NCI-H2196 (cell line): Measurements from ENCODE around the gene RAMACL.
A peak's percentile ranks its signal among the peaks of the same experiment; 100 is the strongest.
"Not testable (repeated sequence)": the region's sequence is repeated elsewhere in the genome, so short reads cannot be mapped to it uniquely, and the experiment has no call there.

ENCODE experiments used
- DNase-seq: peaks from one replicate; lab custom pipeline; 2025; ENCODE audit not compliant: unreplicated experiment; lab: John Stamatoyannopoulos, UW

Gene RAMACL

GRCh38 chr6:166586424-166587156 lies at the start of gene RAMACL:
RAMACL (minus strand) TSS chr6:166586678; CDS start chr6:166586477, 201 bp downstream.
- DNase-seq = no peak

- DNase-seq = no peak
These were observed 48.8 kb upstream of the RAMACL start for GRCh38 chr6:166635013-166635970.

DNA sequence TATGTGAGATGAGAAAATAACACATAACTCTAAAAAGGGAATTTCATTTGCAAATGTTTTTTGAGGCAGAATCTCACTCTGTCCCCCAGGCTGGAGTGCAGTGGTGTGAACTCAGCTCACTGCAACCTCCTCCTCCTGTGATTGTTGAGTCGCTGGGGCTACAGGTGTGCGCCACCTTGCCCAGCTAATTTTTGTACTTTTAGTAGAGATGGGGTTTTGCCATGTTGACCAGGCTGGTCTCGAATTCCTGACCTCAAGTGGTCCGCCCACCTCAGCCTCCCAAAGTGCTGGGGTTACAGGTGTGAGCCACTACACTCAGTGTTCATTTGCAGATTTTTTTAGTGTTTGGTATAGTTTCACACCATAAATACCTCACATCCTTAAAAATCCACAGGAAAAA lies 48.1 kb upstream of the RAMACL start:
- not testable (repeated sequence) for DNase-seq

DNA sequence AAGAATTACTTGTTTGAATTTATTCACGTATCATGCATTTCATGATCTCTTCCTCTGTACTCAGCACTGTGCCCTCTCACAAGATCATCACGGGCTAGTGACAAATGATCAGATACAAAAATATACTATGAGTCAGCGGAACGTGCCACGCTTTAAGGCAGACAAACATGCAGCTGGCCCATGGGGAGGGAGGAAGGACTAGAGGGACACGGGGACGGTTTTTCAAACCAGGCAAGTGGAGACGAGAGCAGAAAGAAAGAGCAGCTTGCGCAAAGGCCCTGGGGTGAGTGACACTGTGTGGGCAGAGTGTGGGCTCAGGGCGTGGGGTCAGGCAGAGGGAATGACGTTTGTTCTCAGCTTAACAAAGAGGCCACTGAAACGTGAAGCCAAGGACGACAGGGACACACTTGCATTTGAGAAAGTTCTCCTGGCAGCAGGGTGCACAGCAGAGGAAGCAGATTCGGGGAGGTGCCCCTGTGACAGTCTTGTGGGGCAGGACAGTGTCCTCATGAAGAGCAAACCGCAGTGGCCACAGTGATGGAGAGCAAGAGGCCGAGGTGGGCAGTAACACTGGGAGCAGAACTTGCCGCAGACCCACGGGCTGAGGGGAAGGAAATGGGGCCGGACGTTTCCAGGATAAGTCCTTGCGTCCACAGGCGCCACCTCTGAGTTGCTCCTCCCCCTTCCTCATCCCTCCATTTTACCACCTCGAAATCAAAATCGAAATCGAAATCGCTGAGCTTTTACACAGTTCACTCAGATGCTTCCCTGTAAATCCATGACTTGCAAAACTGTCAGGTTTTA lies 47.5 kb upstream of the RAMACL start:
- DNase-seq = no peak

GRCh38 chr6:166632731-166633130 lies 46.3 kb upstream of the RAMACL start:
- no peak for DNase-seq

DNA sequence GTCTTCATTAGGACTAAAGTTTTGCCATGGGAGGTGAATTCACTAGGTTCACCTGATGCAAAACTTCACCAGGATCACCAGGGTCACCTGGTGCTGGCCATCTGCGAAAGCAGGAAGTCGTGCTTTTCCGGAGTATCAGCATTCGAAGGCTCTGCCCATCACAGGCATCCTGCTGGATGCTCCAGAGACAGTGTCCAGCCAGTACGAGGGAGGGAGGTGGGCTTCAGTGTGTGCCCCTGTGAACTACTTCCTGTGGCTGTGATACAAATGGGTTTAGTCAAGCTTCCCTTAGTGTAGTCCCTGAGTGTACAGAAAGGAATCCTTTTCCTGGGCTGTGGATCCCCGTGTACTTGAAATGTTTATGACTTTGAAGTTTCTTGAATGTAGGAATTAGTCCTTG lies 44.0 kb upstream of the RAMACL start:
- no peak for DNase-seq

- no peak for DNase-seq
These were observed 43.1 kb upstream of the RAMACL start for GRCh38 chr6:166629628-166630027.

DNA sequence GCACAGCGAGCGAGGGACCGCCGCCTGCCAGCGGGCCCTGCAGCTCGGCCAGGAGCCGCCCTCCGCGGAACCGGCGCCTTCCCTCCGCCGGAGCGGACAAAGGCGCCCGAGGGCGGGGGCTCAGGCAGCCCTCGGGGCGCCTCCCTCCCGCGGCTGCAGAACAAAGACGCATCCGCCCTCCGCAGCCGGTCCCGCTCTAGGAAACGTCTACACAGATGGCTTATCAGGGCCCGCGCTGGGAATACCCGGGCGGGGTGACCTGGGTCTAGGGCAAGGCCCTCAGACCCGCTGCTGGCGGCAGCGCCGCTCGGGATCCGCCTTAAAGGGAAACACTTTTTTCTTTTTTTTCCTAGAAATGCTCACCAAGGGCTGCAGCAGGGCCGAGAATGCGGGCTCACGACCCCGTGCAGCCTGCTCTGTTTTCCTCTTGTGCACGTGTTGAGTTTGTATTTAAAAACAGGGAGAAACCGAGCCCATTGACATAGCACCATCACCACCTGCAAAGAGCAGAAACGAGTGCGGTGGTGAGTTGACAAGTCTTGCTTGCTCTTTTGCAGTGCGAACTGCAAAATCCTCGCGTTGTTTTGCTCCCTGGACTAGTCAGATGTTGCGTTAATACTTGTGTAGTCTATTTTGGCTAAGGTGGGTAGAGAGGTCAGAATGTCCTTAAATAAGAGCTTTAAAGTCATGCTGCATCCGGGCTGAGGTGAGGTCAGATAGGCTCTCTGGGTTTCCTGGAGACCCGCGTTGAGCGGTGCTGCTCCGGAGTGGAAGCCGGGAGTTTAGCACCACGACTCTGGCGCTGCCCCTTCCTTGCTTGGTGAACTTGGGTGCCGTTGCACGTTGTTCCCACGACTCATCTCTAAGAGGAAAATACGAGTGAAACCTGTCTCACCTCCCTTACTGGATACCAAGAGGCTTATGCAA lies 41.7 kb upstream of the RAMACL start:
- peak; percentile 29 for DNase-seq

- peak; percentile 87 for DNase-seq
These were observed 40.8 kb upstream of the RAMACL start, which contains the start of gene RPS6KA2 for GRCh38 chr6:166627033-166627874. RPS6KA2 (minus strand) TSS chr6:166627251; CDS start chr6:166627019, 232 bp downstream.

GRCh38 chr6:166626177-166627032 lies 39.9 kb upstream of the RAMACL start:
- peak; percentile 23 for DNase-seq

DNA sequence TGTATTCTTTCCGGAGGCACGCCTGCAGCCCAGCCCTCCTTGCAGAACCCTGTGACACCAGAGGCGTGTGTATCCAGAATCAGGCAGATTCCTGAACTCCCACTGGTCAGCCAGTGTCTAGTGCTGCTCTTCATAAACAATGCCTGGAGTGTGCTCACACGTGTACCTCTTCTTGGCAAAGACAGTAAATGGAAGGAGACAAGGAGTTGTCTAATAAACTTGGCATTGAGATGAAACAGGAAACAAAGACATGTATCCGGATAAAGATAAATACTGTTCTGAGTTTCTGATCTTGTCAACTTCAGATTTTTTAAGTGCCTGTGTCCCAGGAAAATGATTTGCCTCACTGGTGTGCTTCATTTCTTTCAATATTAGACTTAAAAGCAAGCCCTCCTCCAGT lies 38.9 kb upstream of the RAMACL start:
- no peak for DNase-seq

- no peak for DNase-seq
These were observed 37.8 kb upstream of the RAMACL start for GRCh38 chr6:166624275-166624674.

DNA sequence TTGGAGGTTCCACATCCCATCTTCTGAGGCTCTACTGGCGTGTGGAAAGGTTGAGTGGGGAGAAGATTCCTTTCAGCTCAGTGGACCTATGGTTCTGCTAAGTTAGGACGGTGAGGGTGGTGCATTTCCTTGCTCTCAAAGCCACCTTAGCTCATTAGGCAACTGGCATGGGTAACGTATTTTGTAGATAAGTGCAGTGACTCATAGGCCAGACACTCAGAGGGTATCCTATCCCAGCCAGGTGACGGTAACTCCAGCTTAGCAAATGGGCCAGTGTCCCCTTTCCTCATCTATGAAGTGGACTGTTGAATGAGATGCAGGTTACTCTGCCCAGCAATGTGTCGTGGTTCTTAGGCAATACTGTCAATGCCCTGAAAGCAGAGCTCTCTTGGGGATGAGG lies 36.8 kb upstream of the RAMACL start:
- DNase-seq = no peak

DNA sequence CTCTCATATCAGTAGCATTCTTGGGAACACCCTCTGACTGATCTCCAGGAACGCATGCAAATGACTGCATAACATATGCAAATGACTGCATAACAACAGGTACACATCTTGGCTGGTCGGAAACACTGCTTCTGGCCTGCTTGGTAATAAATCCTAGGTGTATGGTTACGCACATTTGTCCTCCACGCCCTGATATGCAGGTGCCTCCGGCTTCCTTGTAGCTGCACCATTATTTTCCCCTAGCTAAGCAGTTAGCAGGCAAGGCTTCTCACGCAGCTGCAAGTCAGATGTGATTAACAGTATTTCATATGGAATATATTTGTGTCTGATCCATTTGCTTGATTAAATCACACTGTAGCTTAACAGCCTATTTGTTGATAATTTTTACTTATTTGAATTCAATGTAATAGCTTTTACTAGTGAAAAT lies 34.6 kb upstream of the RAMACL start:
- DNase-seq = no peak

DNA sequence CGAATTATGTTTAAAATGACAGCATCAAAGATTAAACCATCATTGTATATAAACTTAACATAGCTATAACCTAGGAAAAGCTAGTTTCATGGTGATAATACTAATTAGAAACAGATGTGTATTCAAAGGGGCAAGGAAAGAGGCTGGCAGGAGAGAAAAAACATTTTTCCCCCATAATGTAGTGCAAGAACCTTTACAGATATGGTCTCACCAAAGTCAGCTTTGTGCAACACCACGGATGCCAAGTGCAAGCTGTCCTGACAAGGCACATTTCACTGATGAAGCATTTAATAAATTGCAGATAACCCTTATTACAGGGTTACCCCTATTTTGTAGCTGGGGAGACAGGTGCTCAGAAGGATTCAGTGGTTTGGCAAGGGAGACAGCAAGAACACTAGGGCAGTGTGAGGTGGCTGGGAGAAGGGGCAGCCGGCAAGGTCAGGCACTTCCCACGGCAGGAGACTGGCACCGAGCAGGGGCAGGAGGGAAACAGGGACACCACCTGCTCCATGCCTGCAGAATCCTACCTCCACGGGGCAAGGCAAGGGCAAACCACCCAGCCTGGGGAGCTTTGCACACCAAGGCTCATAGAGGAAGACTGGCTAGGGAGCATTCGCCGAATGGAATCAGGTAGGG lies 34.1 kb upstream of the RAMACL start:
- DNase-seq = no peak

DNA sequence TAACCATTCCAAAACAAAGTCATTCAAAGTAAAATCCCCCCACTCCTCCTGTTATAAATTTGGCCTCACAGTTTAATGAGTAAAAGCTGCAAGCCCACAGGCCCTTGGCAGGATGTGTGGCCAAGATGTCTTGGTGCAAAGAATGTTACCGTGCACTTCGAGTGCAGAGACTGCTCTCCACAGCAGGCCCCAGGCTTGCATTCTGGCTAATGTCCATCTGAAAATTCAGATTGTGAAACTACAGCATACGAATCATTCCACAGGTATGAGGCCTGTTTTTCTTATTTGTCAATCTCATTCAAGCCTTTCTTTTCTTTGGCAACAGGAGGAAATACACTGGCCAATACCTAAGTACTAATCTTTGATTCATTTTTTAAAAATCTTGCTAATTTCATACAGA lies 33.4 kb upstream of the RAMACL start:
- DNase-seq = no peak

- DNase-seq = no peak
These were observed 32.6 kb upstream of the RAMACL start for GRCh38 chr6:166618866-166619761.
